Uterus (tissue), 2 donors: ENCODE data around the gene GALNT11.

Experiments used
- POLR2A ChIP-seq, 2 donors: fragments of 450-650 bp; IDR thresholded peaks; one replicate each; pipeline ENCODE4 v1.6.1; 2016; ENCODE audit warnings: antibody characterized with exemption in 2 of 2, mild to moderate bottlenecking in 1 of 2, moderate library complexity in 1 of 2
- TF ChIP-seq, protein P1 (sequence below), 4 experiments: fragments of 200-600 bp in 2 of 4; fragments of 450-650 bp in 2 of 4; sonication (generic) in 2 of 4; IDR thresholded peaks; one replicate each; pipeline ENCODE4 v1.5.1; 2016 to 2019; ENCODE audit warnings: antibody characterized with exemption in 4 of 4, mild to moderate bottlenecking in 2 of 4, moderate library complexity in 1 of 4

DNA sequence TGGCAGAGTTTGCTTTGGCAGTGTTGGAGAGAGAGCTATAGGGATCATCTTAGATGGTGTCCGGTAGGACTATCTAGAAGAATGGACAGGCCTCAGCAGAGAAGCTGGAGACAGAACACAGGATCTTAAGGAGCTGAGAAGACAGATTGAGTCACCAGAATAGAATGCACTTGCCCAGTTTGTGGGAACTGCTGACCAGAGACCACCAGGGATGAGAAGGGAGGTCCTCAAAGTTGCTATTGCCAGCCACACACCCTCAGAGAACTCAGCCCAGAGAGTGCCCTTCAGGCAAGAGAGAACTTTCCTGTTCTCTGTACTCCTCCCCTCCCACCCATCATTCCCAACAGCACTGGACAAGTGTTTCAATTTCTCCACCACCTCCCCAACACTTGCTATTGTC lies 25.3 kb upstream of the GALNT11 start:
- TF ChIP-seq, protein P1, sequence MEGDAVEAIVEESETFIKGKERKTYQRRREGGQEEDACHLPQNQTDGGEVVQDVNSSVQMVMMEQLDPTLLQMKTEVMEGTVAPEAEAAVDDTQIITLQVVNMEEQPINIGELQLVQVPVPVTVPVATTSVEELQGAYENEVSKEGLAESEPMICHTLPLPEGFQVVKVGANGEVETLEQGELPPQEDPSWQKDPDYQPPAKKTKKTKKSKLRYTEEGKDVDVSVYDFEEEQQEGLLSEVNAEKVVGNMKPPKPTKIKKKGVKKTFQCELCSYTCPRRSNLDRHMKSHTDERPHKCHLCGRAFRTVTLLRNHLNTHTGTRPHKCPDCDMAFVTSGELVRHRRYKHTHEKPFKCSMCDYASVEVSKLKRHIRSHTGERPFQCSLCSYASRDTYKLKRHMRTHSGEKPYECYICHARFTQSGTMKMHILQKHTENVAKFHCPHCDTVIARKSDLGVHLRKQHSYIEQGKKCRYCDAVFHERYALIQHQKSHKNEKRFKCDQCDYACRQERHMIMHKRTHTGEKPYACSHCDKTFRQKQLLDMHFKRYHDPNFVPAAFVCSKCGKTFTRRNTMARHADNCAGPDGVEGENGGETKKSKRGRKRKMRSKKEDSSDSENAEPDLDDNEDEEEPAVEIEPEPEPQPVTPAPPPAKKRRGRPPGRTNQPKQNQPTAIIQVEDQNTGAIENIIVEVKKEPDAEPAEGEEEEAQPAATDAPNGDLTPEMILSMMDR (IDR thresholded peaks at IDR 0.05): no peak
- TF ChIP-seq POLR2A (IDR thresholded peaks at IDR 0.05): no peak
